ENCODE results near the gene S100A12.

S100A12 gene

DNA sequence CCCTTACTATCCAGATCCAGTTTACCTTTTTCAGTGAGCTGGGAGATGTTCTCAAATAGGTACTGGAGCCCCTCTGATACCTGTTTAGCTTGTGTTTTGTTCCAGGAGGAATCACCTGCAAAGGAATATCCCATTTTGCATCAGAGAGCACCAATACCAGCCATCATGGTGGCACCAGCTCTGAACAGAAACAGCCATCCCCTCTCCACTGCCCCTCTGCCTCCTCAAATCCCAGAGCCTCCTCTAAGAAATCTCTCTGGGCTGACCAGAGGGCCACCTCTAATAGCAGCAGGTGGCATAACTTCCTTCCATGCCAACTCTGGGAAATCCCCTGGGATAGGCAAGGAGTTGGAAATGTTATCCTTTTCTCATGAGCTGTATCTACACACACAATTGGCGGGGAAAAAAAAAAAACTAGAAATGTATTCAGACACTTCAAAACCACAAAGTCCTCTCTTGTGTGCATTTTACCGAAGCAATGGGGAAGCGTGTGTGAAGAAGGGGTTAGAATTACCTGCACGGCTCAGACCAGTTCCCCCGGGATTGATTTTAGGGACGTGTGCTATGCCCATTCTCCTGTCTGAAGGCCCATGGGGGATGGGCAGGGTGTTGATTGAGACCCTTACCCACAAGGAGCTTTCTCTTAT, 29.2 kb downstream of the S100A12 start:
- H3K27ac ChIP-seq (ENCODE audit: low read depth, low read length): no peak overlapping the region
- H3K4me3 ChIP-seq (ENCODE audit: low read depth in 1 of 2, low read length in 2 of 2): no peak overlapping the region
- H3K9me3 ChIP-seq (ENCODE audit: control insufficient read depth in 1 of 2, low read length in 2 of 2): no peaks in the 10 kb centered on the region
- H3K27me3 ChIP-seq (ENCODE audit: control insufficient read depth in 1 of 2, insufficient read depth in 2 of 2, low read length in 2 of 2): peaks cover 0 to 6% of the 10 kb centered on the region in 2 donors
- H3K4me1 ChIP-seq (ENCODE audit: control insufficient read depth in 1 of 2, insufficient read depth in 2 of 2, low read length in 2 of 2): peaks cover 20 to 23% of the 10 kb centered on the region in 2 donors
- H3K36me3 ChIP-seq (ENCODE audit: control insufficient read depth in 1 of 2, insufficient read depth in 2 of 2, low read length in 2 of 2): no peaks in the 10 kb centered on the region
- H3K9ac ChIP-seq (ENCODE audit: low read depth in 1 of 2, low read length in 2 of 2): no peak overlapping the region

DNA sequence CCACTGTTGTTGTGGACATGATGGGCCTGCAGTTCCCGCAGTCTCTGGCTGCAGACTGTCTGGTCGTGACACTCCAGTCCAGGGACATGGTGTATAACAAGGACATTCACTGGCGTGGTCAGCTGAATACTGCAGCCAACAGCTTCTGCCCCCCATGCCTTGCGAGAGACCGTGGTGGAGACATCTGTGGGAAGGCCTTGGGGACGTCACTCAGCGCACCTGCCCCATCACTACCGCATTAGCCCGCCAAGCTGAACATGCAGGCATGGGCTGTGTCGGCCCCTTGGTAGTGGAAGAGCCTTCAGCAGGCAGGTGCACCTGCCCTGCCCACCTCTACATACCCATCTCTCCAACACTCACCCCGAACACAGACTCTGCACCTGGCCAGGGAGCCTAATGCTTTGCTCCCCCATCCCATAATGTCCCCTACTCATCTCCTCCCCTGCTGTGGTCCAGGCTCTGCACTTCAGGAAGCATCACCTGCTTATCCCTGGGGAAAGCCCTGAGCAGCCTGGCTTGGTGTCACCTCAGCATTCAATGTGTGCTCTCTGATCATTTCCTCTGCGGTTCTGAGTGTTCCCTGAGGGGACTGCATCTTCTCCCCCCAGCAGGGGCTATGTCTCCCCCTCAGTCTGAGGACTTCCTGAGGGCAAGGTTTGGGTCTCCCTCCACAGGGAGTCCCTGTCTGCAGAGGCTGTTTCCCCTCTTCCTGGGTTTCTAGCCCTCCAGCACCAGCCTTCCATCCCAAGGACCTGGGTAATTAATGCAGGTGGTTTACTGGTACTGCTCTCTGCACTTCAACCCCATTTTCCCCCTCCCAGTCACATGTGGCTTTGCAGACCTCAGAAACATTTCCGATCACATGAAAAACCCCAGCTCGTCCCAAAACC, 30.0 kb downstream of the S100A12 start:
- Histone ChIP-seq H3K4me1 (ENCODE audit: control insufficient read depth in 1 of 2, insufficient read depth in 2 of 2, low read length in 2 of 2) (peaks cover 20 to 23% of the 10 kb centered on the region in 2 donors), H3K4me3 (ENCODE audit: low read depth in 1 of 2, low read length in 2 of 2) (no peak overlapping the region), H3K9ac (ENCODE audit: low read depth in 1 of 2, low read length in 2 of 2) (no peak overlapping the region), H3K36me3 (ENCODE audit: control insufficient read depth in 1 of 2, insufficient read depth in 2 of 2, low read length in 2 of 2) (no peaks in the 10 kb centered on the region), H3K27ac (ENCODE audit: low read depth, low read length) (no peak overlapping the region), H3K27me3 (ENCODE audit: control insufficient read depth in 1 of 2, insufficient read depth in 2 of 2, low read length in 2 of 2) (peaks cover 0 to 6% of the 10 kb centered on the region in 2 donors), H3K9me3 (ENCODE audit: control insufficient read depth in 1 of 2, low read length in 2 of 2) (no peaks in the 10 kb centered on the region)

GRCh38 chr1:153344718-153345025, 30.7 kb downstream of the S100A12 start:
- H3K9ac ChIP-seq (ENCODE audit: low read depth in 1 of 2, low read length in 2 of 2): no peak overlapping the region
- H3K36me3 ChIP-seq (ENCODE audit: control insufficient read depth in 1 of 2, insufficient read depth in 2 of 2, low read length in 2 of 2): no peaks in the 10 kb centered on the region
- no peak overlapping the region for H3K27ac ChIP-seq (ENCODE audit: low read depth, low read length)
- no peak overlapping the region for H3K4me3 ChIP-seq (ENCODE audit: low read depth in 1 of 2, low read length in 2 of 2)
- peaks cover 0 to 6% of the 10 kb centered on the region in 2 donors for H3K27me3 ChIP-seq (ENCODE audit: control insufficient read depth in 1 of 2, insufficient read depth in 2 of 2, low read length in 2 of 2)
- peaks cover 20 to 23% of the 10 kb centered on the region in 2 donors for H3K4me1 ChIP-seq (ENCODE audit: control insufficient read depth in 1 of 2, insufficient read depth in 2 of 2, low read length in 2 of 2)
- no peaks in the 10 kb centered on the region for H3K9me3 ChIP-seq (ENCODE audit: control insufficient read depth in 1 of 2, low read length in 2 of 2)

- H3K27ac ChIP-seq (ENCODE audit: low read depth, low read length): no peak overlapping the region
- H3K36me3 ChIP-seq (ENCODE audit: control insufficient read depth in 1 of 2, insufficient read depth in 2 of 2, low read length in 2 of 2): no peaks in the 10 kb centered on the region
- H3K9me3 ChIP-seq (ENCODE audit: control insufficient read depth in 1 of 2, low read length in 2 of 2): no peaks in the 10 kb centered on the region
- peaks cover 20 to 23% of the 10 kb centered on the region in 2 donors for H3K4me1 ChIP-seq (ENCODE audit: control insufficient read depth in 1 of 2, insufficient read depth in 2 of 2, low read length in 2 of 2)
- H3K4me3 ChIP-seq (ENCODE audit: low read depth in 1 of 2, low read length in 2 of 2): no peak overlapping the region
- no peak overlapping the region for H3K9ac ChIP-seq (ENCODE audit: low read depth in 1 of 2, low read length in 2 of 2)
- H3K27me3 ChIP-seq (ENCODE audit: control insufficient read depth in 1 of 2, insufficient read depth in 2 of 2, low read length in 2 of 2): peaks cover 0 to 3% of the 10 kb centered on the region in 2 donors
Observed at GRCh38 chr1:153343811-153344717, 31.4 kb downstream of the S100A12 start.

DNA sequence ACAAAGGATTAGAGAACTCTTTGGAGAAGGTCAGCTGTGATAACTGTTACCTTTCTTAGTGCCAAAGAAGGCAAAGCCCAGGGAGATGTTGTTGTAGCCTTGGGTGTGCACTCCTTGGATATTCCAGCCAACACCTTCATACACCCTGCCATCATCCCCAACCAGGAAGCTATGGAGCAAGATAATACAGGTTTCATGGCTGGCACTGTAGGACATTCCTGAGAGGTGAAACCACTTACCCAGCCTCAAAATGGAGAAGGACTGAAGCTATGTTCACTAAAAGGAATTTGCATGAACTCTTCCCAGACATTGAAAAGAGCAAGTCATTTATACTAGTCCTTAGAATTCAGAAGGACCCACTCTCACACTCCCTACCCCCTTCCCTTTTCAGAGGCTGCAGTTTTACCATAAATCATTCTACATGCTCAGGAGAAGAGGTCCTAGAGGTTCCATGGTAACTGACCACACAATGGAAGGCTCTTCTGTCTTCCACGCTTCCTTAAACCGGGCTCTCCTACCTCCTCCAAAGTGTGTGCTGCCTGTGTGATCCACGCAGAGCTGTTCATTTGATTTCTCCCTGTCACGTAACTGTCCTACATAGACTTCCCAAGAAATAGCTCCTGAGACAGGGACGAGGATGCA, 32.3 kb downstream of the S100A12 start:
- peaks cover 0 to 3% of the 10 kb centered on the region in 2 donors for H3K27me3 ChIP-seq (ENCODE audit: control insufficient read depth in 1 of 2, insufficient read depth in 2 of 2, low read length in 2 of 2)
- H3K4me1 ChIP-seq (ENCODE audit: control insufficient read depth in 1 of 2, insufficient read depth in 2 of 2, low read length in 2 of 2): peaks cover 20 to 23% of the 10 kb centered on the region in 2 donors

GRCh38 chr1:153342178-153342577, 33.2 kb downstream of the S100A12 start:
- H3K4me3 ChIP-seq (ENCODE audit: low read depth in 1 of 2, low read length in 2 of 2): no peak overlapping the region

More for the DNA sequence above, 32.3 kb downstream of the S100A12 start:
- Histone ChIP-seq H3K27ac (ENCODE audit: low read depth, low read length) (no peak overlapping the region), H3K36me3 (ENCODE audit: control insufficient read depth in 1 of 2, insufficient read depth in 2 of 2, low read length in 2 of 2) (no peaks in the 10 kb centered on the region), H3K4me3 (ENCODE audit: low read depth in 1 of 2, low read length in 2 of 2) (no peak overlapping the region), H3K9me3 (ENCODE audit: control insufficient read depth in 1 of 2, low read length in 2 of 2) (no peaks in the 10 kb centered on the region), H3K9ac (ENCODE audit: low read depth in 1 of 2, low read length in 2 of 2) (no peak overlapping the region)

DNA sequence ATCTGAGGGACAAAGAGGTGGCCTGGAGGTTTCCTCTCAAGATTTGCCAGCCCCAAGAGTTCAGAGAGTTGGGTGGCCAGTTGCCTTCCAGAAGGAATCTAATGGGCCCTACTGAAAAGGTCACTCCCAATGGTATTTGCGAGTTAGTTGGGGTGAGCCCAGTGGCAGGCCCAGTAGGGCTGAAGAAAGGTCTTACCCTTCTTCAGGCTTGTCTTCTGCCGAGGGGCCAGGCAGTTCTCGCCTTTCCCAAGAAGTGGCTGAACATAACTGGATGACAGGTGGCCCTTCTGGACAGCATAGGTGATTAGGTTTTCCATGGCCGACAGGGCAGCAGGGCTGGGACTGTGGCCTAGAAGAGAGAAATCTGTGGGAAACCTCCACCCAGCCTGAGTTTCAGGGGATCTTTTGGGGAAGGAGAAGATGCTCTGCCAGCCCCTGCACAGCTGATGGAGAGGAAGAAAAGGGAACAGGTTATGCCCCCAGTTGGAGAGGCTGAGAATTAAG, 33.9 kb downstream of the S100A12 start:
- H3K36me3 ChIP-seq (ENCODE audit: control insufficient read depth in 1 of 2, insufficient read depth in 2 of 2, low read length in 2 of 2): no peaks in the 10 kb centered on the region
- peaks cover 0 to 3% of the 10 kb centered on the region in 2 donors for H3K27me3 ChIP-seq (ENCODE audit: control insufficient read depth in 1 of 2, insufficient read depth in 2 of 2, low read length in 2 of 2)
- H3K9ac ChIP-seq (ENCODE audit: low read depth in 1 of 2, low read length in 2 of 2): no peak overlapping the region
- no peak overlapping the region for H3K4me3 ChIP-seq (ENCODE audit: low read depth in 1 of 2, low read length in 2 of 2)
- no peaks in the 10 kb centered on the region for H3K9me3 ChIP-seq (ENCODE audit: control insufficient read depth in 1 of 2, low read length in 2 of 2)
- H3K27ac ChIP-seq (ENCODE audit: low read depth, low read length): no peak overlapping the region
- H3K4me1 ChIP-seq (ENCODE audit: control insufficient read depth in 1 of 2, insufficient read depth in 2 of 2, low read length in 2 of 2): peaks cover 20 to 23% of the 10 kb centered on the region in 2 donors

More at GRCh38 chr1:153342178-153342577, 33.2 kb downstream of the S100A12 start:
- no peak overlapping the region for H3K9ac ChIP-seq (ENCODE audit: low read depth in 1 of 2, low read length in 2 of 2)
- H3K4me1 ChIP-seq (ENCODE audit: control insufficient read depth in 1 of 2, insufficient read depth in 2 of 2, low read length in 2 of 2): peaks cover 20 to 23% of the 10 kb centered on the region in 2 donors
- no peaks in the 10 kb centered on the region for H3K9me3 ChIP-seq (ENCODE audit: control insufficient read depth in 1 of 2, low read length in 2 of 2)
- H3K27me3 ChIP-seq (ENCODE audit: control insufficient read depth in 1 of 2, insufficient read depth in 2 of 2, low read length in 2 of 2): peaks cover 0 to 3% of the 10 kb centered on the region in 2 donors
- H3K36me3 ChIP-seq (ENCODE audit: control insufficient read depth in 1 of 2, insufficient read depth in 2 of 2, low read length in 2 of 2): no peaks in the 10 kb centered on the region
- no peak overlapping the region for H3K27ac ChIP-seq (ENCODE audit: low read depth, low read length)

DNA sequence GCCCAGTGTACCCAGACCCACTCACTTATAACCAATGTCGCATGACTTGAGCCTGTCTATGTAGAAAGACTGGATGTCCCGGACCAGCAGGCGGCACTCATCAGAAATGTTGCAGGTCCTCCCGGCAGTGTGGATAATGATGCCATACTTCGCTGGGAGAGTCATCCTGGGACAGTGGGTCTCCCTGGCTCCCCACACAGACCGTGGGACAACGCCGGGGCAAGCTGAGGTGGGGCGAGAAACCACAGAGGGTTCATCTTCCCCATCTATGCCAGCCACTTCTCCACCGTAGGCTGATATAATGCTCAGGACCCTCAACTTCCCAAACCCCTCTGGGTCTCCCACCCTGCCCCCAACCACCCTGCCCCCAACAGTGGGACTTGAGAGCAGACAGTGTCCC, 35.1 kb downstream of the S100A12 start:
- Histone ChIP-seq H3K9me3 (ENCODE audit: control insufficient read depth in 1 of 2, low read length in 2 of 2) (no peaks in the 10 kb centered on the region), H3K27ac (ENCODE audit: low read depth, low read length) (no peak overlapping the region), H3K4me1 (ENCODE audit: control insufficient read depth in 1 of 2, insufficient read depth in 2 of 2, low read length in 2 of 2) (peaks cover 10 to 20% of the 10 kb centered on the region in 2 donors), H3K36me3 (ENCODE audit: control insufficient read depth in 1 of 2, insufficient read depth in 2 of 2, low read length in 2 of 2) (no peaks in the 10 kb centered on the region), H3K27me3 (ENCODE audit: control insufficient read depth in 1 of 2, insufficient read depth in 2 of 2, low read length in 2 of 2) (peaks cover 0 to 3% of the 10 kb centered on the region in 2 donors), H3K4me3 (ENCODE audit: low read depth in 1 of 2, low read length in 2 of 2) (no peak overlapping the region), H3K9ac (ENCODE audit: low read depth in 1 of 2, low read length in 2 of 2) (no peak overlapping the region)

DNA sequence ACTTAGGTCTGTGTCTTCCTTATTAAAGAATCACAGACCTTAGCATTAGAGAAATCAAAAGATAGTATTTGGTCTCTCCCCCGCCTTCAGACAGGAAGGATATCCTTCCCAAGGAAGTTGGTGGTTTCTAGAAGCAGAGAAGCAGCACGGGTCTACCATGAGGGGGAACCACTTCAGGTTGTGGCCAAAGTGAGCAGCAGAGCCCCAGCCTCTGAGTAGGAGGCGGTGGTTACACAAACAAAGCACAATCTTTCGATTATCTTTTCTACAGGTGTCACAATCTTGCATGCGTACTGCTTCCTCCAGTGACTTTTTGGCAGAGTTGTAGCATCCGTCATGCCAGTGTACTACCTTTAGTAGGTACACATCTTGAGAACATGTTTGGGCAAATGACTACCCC, 35.6 kb downstream of the S100A12 start:
- Histone ChIP-seq H3K27me3 (ENCODE audit: control insufficient read depth in 1 of 2, insufficient read depth in 2 of 2, low read length in 2 of 2) (peaks cover 0 to 3% of the 10 kb centered on the region in 2 donors), H3K4me3 (ENCODE audit: low read depth in 1 of 2, low read length in 2 of 2) (no peak overlapping the region), H3K36me3 (ENCODE audit: control insufficient read depth in 1 of 2, insufficient read depth in 2 of 2, low read length in 2 of 2) (no peaks in the 10 kb centered on the region), H3K9ac (ENCODE audit: low read depth in 1 of 2, low read length in 2 of 2) (no peak overlapping the region), H3K4me1 (ENCODE audit: control insufficient read depth in 1 of 2, insufficient read depth in 2 of 2, low read length in 2 of 2) (peaks cover 6 to 14% of the 10 kb centered on the region in 2 donors), H3K27ac (ENCODE audit: low read depth, low read length) (no peak overlapping the region), H3K9me3 (ENCODE audit: control insufficient read depth in 1 of 2, low read length in 2 of 2) (no peaks in the 10 kb centered on the region)
